Measurements from ENCODE around the gene TMX3. TPM values are rescaled to one million over a fixed set of nuclear protein-coding genes. Genes with fewer than 3 reads are reported as not detected.

Gene TMX3
- total RNA-seq, 1 donor: 94.5 TPM

GRCh38 chr18:68660354-68661183 lies 54.3 kb downstream of the TMX3 start:
- Histone ChIP-seq H4K20me1 (ENCODE audit: insufficient read depth, low read length) (no peaks in the 10 kb centered on the region), H3K9me3 (ENCODE audit: low read depth, low read length) (no peaks in the 10 kb centered on the region), H3K79me2 (ENCODE audit: insufficient read depth, low read length) (no peaks in the 10 kb centered on the region), H3K4me1 (ENCODE audit: insufficient read depth, low read length) (no peaks in the 10 kb centered on the region), H3K27ac (ENCODE audit: low read depth, low read length) (no peak overlapping the region), H3K36me3 (ENCODE audit: insufficient read depth, low read length) (no peaks in the 10 kb centered on the region), H3K27me3 (ENCODE audit: insufficient read depth, low read length) (no peaks in the 10 kb centered on the region), H2AFZ (ENCODE audit: low read length) (no peak overlapping the region), H3K4me2 (ENCODE audit: insufficient read depth, low read length) (no peak overlapping the region), H3K4me3 (ENCODE audit: insufficient read depth, low read length) (no peak overlapping the region)
- no peak for DNase-seq (ENCODE audit: insufficient read length, low spot score, missing footprints)
- TF ChIP-seq CTCF (IDR thresholded peaks at IDR 0.05; ENCODE audit: extremely low read depth, low read depth, low read length): peak; percentile 58

- H3K4me2 ChIP-seq (ENCODE audit: insufficient read depth, low read length): no peak overlapping the region
- no peaks in the 10 kb centered on the region for H3K4me1 ChIP-seq (ENCODE audit: insufficient read depth, low read length)
- no peaks in the 10 kb centered on the region for H3K79me2 ChIP-seq (ENCODE audit: insufficient read depth, low read length)
- no peak for DNase-seq (ENCODE audit: insufficient read length, low spot score, missing footprints)
- no peaks in the 10 kb centered on the region for H4K20me1 ChIP-seq (ENCODE audit: insufficient read depth, low read length)
- H3K36me3 ChIP-seq (ENCODE audit: insufficient read depth, low read length): no peaks in the 10 kb centered on the region
- no peak overlapping the region for H2AFZ ChIP-seq (ENCODE audit: low read length)
- H3K27ac ChIP-seq (ENCODE audit: low read depth, low read length): no peak overlapping the region
- H3K4me3 ChIP-seq (ENCODE audit: insufficient read depth, low read length): no peak overlapping the region
- H3K27me3 ChIP-seq (ENCODE audit: insufficient read depth, low read length): no peaks in the 10 kb centered on the region
- H3K9me3 ChIP-seq (ENCODE audit: low read depth, low read length): no peaks in the 10 kb centered on the region
- no peak for TF ChIP-seq CTCF (IDR thresholded peaks at IDR 0.05; ENCODE audit: extremely low read depth, low read depth, low read length)
These were observed 66.7 kb downstream of the TMX3 start for GRCh38 chr18:68648191-68648590.

- H4K20me1 ChIP-seq (ENCODE audit: insufficient read depth, low read length): no peaks in the 10 kb centered on the region
- H2AFZ ChIP-seq (ENCODE audit: low read length): no peak overlapping the region
- no peaks in the 10 kb centered on the region for H3K27me3 ChIP-seq (ENCODE audit: insufficient read depth, low read length)
- no peak overlapping the region for H3K4me2 ChIP-seq (ENCODE audit: insufficient read depth, low read length)
- H3K4me1 ChIP-seq (ENCODE audit: insufficient read depth, low read length): no peaks in the 10 kb centered on the region
- no peaks in the 10 kb centered on the region for H3K36me3 ChIP-seq (ENCODE audit: insufficient read depth, low read length)
- H3K4me3 ChIP-seq (ENCODE audit: insufficient read depth, low read length): no peak overlapping the region
- H3K9me3 ChIP-seq (ENCODE audit: low read depth, low read length): no peaks in the 10 kb centered on the region
- no peak for TF ChIP-seq CTCF (IDR thresholded peaks at IDR 0.05; ENCODE audit: extremely low read depth, low read depth, low read length)
- H3K79me2 ChIP-seq (ENCODE audit: insufficient read depth, low read length): no peaks in the 10 kb centered on the region
- DNase-seq (ENCODE audit: insufficient read length, low spot score, missing footprints): no peak
- no peak overlapping the region for H3K27ac ChIP-seq (ENCODE audit: low read depth, low read length)
These were observed 72.9 kb downstream of the TMX3 start for GRCh38 chr18:68642003-68642402.

- Histone ChIP-seq H3K79me2 (ENCODE audit: insufficient read depth, low read length) (no peaks in the 10 kb centered on the region), H3K4me3 (ENCODE audit: insufficient read depth, low read length) (no peak overlapping the region), H3K36me3 (ENCODE audit: insufficient read depth, low read length) (no peaks in the 10 kb centered on the region), H3K4me1 (ENCODE audit: insufficient read depth, low read length) (no peaks in the 10 kb centered on the region), H2AFZ (ENCODE audit: low read length) (no peak overlapping the region), H3K27me3 (ENCODE audit: insufficient read depth, low read length) (no peaks in the 10 kb centered on the region), H4K20me1 (ENCODE audit: insufficient read depth, low read length) (no peaks in the 10 kb centered on the region), H3K9me3 (ENCODE audit: low read depth, low read length) (no peaks in the 10 kb centered on the region), H3K4me2 (ENCODE audit: insufficient read depth, low read length) (no peak overlapping the region), H3K27ac (ENCODE audit: low read depth, low read length) (no peak overlapping the region)
- DNase-seq (ENCODE audit: insufficient read length, low spot score, missing footprints): no peak
- no peak for TF ChIP-seq CTCF (IDR thresholded peaks at IDR 0.05; ENCODE audit: extremely low read depth, low read depth, low read length)
These were observed 74.0 kb downstream of the TMX3 start for GRCh38 chr18:68640861-68641260.
